Measurements from ENCODE around the gene CLRN2.
A peak's percentile ranks its signal among the peaks of the same experiment; 100 is the strongest.

The CLRN2 gene

GRCh38 chr4:17514865-17515264, at the start of gene CLRN2:
TSS of gene CLRN2 (plus strand) at chr4:17515165. CDS start at chr4:17515267, 102 bp downstream.
- no peak for DNase-seq (ENCODE audit: low spot score)

- DNase-seq (ENCODE audit: low spot score) = peak; percentile 22
Observed at GRCh38 chr4:17468619-17469221, 46.2 kb upstream of the CLRN2 start.

- no peak for DNase-seq (ENCODE audit: low spot score)
Observed at GRCh38 chr4:17469931-17470674, 44.9 kb upstream of the CLRN2 start.

- DNase-seq (ENCODE audit: low spot score) = no peak
Observed at GRCh38 chr4:17475481-17475880, 39.5 kb upstream of the CLRN2 start.

- DNase-seq (ENCODE audit: low spot score) = no peak
Observed at GRCh38 chr4:17476853-17477252, 38.1 kb upstream of the CLRN2 start.

GRCh38 chr4:17477774-17478472, 37.0 kb upstream of the CLRN2 start:
- no peak for DNase-seq (ENCODE audit: low spot score)

- DNase-seq (ENCODE audit: low spot score) = no peak
Observed at GRCh38 chr4:17480210-17480927, 34.6 kb upstream of the CLRN2 start.

- DNase-seq (ENCODE audit: low spot score) = no peak
Observed at GRCh38 chr4:17480955-17481354, 34.0 kb upstream of the CLRN2 start.

GRCh38 chr4:17482716-17483115, 32.2 kb upstream of the CLRN2 start:
- DNase-seq (ENCODE audit: low spot score) = no peak

GRCh38 chr4:17489123-17489522, 25.8 kb upstream of the CLRN2 start:
- no peak for DNase-seq (ENCODE audit: low spot score)

- DNase-seq (ENCODE audit: low spot score) = no peak
Observed at GRCh38 chr4:17489721-17490120, 25.2 kb upstream of the CLRN2 start.

GRCh38 chr4:17490575-17491059, 24.3 kb upstream of the CLRN2 start:
- no peak for DNase-seq (ENCODE audit: low spot score)

- no peak for DNase-seq (ENCODE audit: low spot score)
Observed at GRCh38 chr4:17491196-17491595, 23.8 kb upstream of the CLRN2 start.

- DNase-seq (ENCODE audit: low spot score) = no peak
Observed at GRCh38 chr4:17492058-17492741, 22.8 kb upstream of the CLRN2 start.

- DNase-seq (ENCODE audit: low spot score) = no peak
Observed at GRCh38 chr4:17492876-17493275, 22.1 kb upstream of the CLRN2 start.

GRCh38 chr4:17493619-17494018, 21.3 kb upstream of the CLRN2 start:
- DNase-seq (ENCODE audit: low spot score) = no peak

- no peak for DNase-seq (ENCODE audit: low spot score)
Observed at GRCh38 chr4:17494258-17495190, 20.4 kb upstream of the CLRN2 start.

- DNase-seq (ENCODE audit: low spot score) = no peak
Observed at GRCh38 chr4:17497890-17498523, 17.0 kb upstream of the CLRN2 start.

- no peak for DNase-seq (ENCODE audit: low spot score)
Observed at GRCh38 chr4:17500574-17500973, 14.4 kb upstream of the CLRN2 start.

- DNase-seq (ENCODE audit: low spot score) = no peak
Observed at GRCh38 chr4:17502756-17503155, 12.2 kb upstream of the CLRN2 start.

Data from hematopoietic multipotent progenitor cell treated with erythropoietin and hydrocortisone succinate and interleukin-3 and kit ligand, for 15 days (in vitro differentiated cells).